ENCODE data around the gene CAMK2D.

The CAMK2D gene

DNA sequence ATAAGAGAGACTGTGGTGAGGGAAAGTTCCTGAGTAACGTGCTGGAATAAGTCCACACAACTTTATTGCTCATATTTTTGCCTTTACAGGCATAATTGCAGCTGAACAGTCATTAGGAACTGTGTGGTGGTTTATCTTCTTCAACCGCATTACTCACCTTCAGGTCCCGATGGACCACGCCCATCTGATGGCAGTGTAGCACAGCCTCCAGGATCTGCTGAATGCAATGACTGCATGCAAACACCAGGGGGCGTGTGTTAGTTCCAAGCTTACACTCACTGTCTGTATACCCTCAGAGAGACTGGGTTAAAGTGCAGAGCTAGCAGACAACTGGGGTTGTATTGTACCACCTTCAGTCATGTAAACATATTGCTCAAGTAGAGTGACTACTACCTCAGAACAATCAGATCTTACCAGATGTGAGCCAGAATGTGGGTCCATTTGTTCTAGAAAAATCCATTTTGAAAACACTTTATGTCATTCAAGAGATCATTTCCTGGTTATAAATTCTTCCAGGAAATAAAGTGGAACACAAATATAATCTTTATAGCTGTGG lies 214.0 kb downstream of the CAMK2D start:
- H3K79me2 ChIP-seq (ENCODE audit: low read length), result no peaks in the 10 kb centered on the region
- H3K4me2 ChIP-seq (ENCODE audit: low read depth, low read length), result no peak overlapping the region
- no peak overlapping the region for H3K4me3 ChIP-seq (ENCODE audit: low read length)
- no peaks in the 10 kb centered on the region for H4K20me1 ChIP-seq (ENCODE audit: insufficient read depth, low read length)
- no peaks in the 10 kb centered on the region for H3K36me3 ChIP-seq (replicated peaks; ENCODE audit: insufficient read depth, low read length)
- no peaks in the 10 kb centered on the region for H3K9me2 ChIP-seq (replicated peaks; ENCODE audit: insufficient read depth, low read length)
- H3F3A ChIP-seq (ENCODE audit: insufficient read depth, low read length), result no peaks in the 10 kb centered on the region
- no peak overlapping the region for H2AFZ ChIP-seq (ENCODE audit: low read length)
- no peak for TF ChIP-seq EZH2 (optimal IDR thresholded peaks at IDR 0.05; ENCODE audit: low read depth, low read length)
- TF ChIP-seq, protein P1, sequence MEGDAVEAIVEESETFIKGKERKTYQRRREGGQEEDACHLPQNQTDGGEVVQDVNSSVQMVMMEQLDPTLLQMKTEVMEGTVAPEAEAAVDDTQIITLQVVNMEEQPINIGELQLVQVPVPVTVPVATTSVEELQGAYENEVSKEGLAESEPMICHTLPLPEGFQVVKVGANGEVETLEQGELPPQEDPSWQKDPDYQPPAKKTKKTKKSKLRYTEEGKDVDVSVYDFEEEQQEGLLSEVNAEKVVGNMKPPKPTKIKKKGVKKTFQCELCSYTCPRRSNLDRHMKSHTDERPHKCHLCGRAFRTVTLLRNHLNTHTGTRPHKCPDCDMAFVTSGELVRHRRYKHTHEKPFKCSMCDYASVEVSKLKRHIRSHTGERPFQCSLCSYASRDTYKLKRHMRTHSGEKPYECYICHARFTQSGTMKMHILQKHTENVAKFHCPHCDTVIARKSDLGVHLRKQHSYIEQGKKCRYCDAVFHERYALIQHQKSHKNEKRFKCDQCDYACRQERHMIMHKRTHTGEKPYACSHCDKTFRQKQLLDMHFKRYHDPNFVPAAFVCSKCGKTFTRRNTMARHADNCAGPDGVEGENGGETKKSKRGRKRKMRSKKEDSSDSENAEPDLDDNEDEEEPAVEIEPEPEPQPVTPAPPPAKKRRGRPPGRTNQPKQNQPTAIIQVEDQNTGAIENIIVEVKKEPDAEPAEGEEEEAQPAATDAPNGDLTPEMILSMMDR (IDR thresholded peaks at IDR 0.05; ENCODE audit: low read length), result peak; percentile 98
- H3K9me3 ChIP-seq (replicated peaks; ENCODE audit: insufficient read depth, low read length), result no peaks in the 10 kb centered on the region
- H3K9ac ChIP-seq (ENCODE audit: low read length), result no peak overlapping the region
- H3K4me1 ChIP-seq (ENCODE audit: low read length), result peaks cover 4% of the 10 kb centered on the region; the same call in 1 of the 2 replicates
- no peaks in the 10 kb centered on the region for H3K27me3 ChIP-seq (replicated peaks; ENCODE audit: insufficient read depth, low read length)
- DNase-seq, result peak; percentile 95
- no peak overlapping the region for H3K27ac ChIP-seq (ENCODE audit: low read length)

DNA sequence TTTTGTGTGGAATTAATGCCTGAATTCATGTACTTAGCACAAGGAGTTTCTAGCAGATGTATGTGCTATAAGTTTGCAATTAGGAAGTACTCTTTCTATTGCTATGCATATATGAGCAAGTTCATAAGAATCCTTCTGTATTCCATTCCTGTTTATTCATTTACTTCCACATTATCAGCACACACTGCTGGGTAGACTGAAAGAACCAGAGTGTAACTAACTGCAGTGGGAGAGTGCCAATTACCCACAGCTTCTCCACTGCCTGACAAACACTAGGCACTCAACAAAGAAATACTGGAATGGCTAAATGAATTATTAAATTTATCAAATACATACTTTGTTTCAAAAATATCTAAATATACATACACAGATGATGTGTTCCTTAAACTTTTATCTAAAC lies 219.6 kb downstream of the CAMK2D start:
- no peaks in the 10 kb centered on the region for H3K4me1 ChIP-seq (ENCODE audit: low read length)
- no peaks in the 10 kb centered on the region for H3K27me3 ChIP-seq (replicated peaks; ENCODE audit: insufficient read depth, low read length)
- H3K79me2 ChIP-seq (ENCODE audit: low read length), result no peaks in the 10 kb centered on the region
- no peak overlapping the region for H3K4me2 ChIP-seq (ENCODE audit: low read depth, low read length)
- DNase-seq, result no peak
- no peaks in the 10 kb centered on the region for H3K36me3 ChIP-seq (replicated peaks; ENCODE audit: insufficient read depth, low read length)
- TF ChIP-seq, protein P1 (IDR thresholded peaks at IDR 0.05; ENCODE audit: low read length), result no peak
- TF ChIP-seq EZH2 (optimal IDR thresholded peaks at IDR 0.05; ENCODE audit: low read depth, low read length), result no peak
- TF ChIP-seq EZH2phosphoT487 (IDR thresholded peaks at IDR 0.05; ENCODE audit: low read length), result no peak
- H3K27ac ChIP-seq (ENCODE audit: low read length), result no peak overlapping the region
- no peaks in the 10 kb centered on the region for H3K9me2 ChIP-seq (replicated peaks; ENCODE audit: insufficient read depth, low read length)
- H3K9me3 ChIP-seq (replicated peaks; ENCODE audit: insufficient read depth, low read length), result no peaks in the 10 kb centered on the region
- no peak overlapping the region for H2AFZ ChIP-seq (ENCODE audit: low read length)
- H3K4me3 ChIP-seq (ENCODE audit: low read length), result no peak overlapping the region
- H4K20me1 ChIP-seq (ENCODE audit: insufficient read depth, low read length), result no peaks in the 10 kb centered on the region
- H3K9ac ChIP-seq (ENCODE audit: low read length), result no peak overlapping the region
- H3F3A ChIP-seq (ENCODE audit: insufficient read depth, low read length), result no peaks in the 10 kb centered on the region

DNA sequence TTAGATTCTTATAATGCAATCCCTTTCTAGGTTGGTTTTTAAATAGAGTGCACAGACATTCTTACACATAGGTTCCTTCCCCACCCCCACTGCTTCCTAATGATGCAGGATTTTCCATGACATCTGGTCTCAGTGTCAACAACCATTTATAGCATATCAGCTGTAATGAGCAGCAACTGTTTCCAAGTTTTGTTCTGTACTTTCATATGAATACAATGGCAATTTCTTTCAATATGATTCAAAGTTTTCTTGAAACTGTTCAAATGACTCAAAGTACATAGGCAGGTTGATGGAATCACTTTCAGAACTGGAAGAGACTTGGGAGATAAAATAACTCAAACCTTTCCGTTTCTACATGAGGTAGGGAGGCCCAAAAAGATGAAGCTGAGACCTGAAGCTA lies 220.7 kb downstream of the CAMK2D start:
- no peaks in the 10 kb centered on the region for H3K79me2 ChIP-seq (ENCODE audit: low read length)
- H3F3A ChIP-seq (ENCODE audit: insufficient read depth, low read length), result no peaks in the 10 kb centered on the region
- H3K4me1 ChIP-seq (ENCODE audit: low read length), result no peaks in the 10 kb centered on the region
- DNase-seq, result no peak
- H3K36me3 ChIP-seq (replicated peaks; ENCODE audit: insufficient read depth, low read length), result no peaks in the 10 kb centered on the region
- H3K27ac ChIP-seq (ENCODE audit: low read length), result no peak overlapping the region
- no peaks in the 10 kb centered on the region for H4K20me1 ChIP-seq (ENCODE audit: insufficient read depth, low read length)
- no peak overlapping the region for H3K4me3 ChIP-seq (ENCODE audit: low read length)
- no peaks in the 10 kb centered on the region for H3K9me3 ChIP-seq (replicated peaks; ENCODE audit: insufficient read depth, low read length)
- H3K4me2 ChIP-seq (ENCODE audit: low read depth, low read length), result no peak overlapping the region
- H3K9me2 ChIP-seq (replicated peaks; ENCODE audit: insufficient read depth, low read length), result no peaks in the 10 kb centered on the region
- H3K27me3 ChIP-seq (replicated peaks; ENCODE audit: insufficient read depth, low read length), result no peaks in the 10 kb centered on the region
- H2AFZ ChIP-seq (ENCODE audit: low read length), result no peak overlapping the region
- TF ChIP-seq EZH2 (optimal IDR thresholded peaks at IDR 0.05; ENCODE audit: low read depth, low read length) (no peak), EZH2phosphoT487 (IDR thresholded peaks at IDR 0.05; ENCODE audit: low read length) (no peak)
- TF ChIP-seq, protein P1 (IDR thresholded peaks at IDR 0.05; ENCODE audit: low read length), result no peak
- H3K9ac ChIP-seq (ENCODE audit: low read length), result no peak overlapping the region
